Transverse colon (tissue), 3 donors: Measurements from ENCODE around the gene APBA1.

Source experiments
- POLR2A ChIP-seq: fragments of 450-650 bp; IDR thresholded peaks from one replicate; pipeline ENCODE4 v1.6.1; 2016; ENCODE audit warnings: antibody characterized with exemption, mild to moderate bottlenecking, moderate library complexity
- POLR2AphosphoS5 ChIP-seq, 3 donors: sonication (generic); formaldehyde crosslinking; IDR thresholded peaks; one replicate each; pipeline ENCODE4 v1.6.1; 2016; ENCODE audit warnings: antibody characterized with exemption in 3 of 3

- TF ChIP-seq POLR2AphosphoS5 (IDR thresholded peaks at IDR 0.05), result no peak
- TF ChIP-seq POLR2A, result no peak
These were observed 173.7 kb downstream of the APBA1 start for GRCh38 chr9:69498470-69498869.
